Neural cell (in vitro differentiated cells): ENCODE measurements around the gene PCDHA9. TPM values are rescaled to one million over a fixed set of nuclear protein-coding genes. Genes with fewer than 3 reads are reported as not detected.

Experiments
- H2AFZ ChIP-seq: fragments of 200-600, 300-800 bp; sonication (generic), shearing (Covaris generic); 2 replicates; pipeline ENCODE4 v1.6.0; 2014; ENCODE audit warnings: low read depth, mild to moderate bottlenecking, antibody characterized with exemption, low read length, moderate library complexity
- H3F3A ChIP-seq: fragments of 200-600 bp; shearing (Covaris generic); 2 replicates; pipeline ENCODE4 v1.6.1; 2016; ENCODE audit warnings: mild to moderate bottlenecking, moderate library complexity, mixed read lengths, antibody characterized with exemption, low read length; ENCODE audit not compliant: insufficient read depth, poor library complexity, severe bottlenecking
- H3K27ac ChIP-seq: fragments of 200-600, 300-800 bp; sonication (generic), shearing (Covaris generic); 2 replicates; pipeline ENCODE4 v1.5.1; 2014; ENCODE audit warnings: mild to moderate bottlenecking, low read length, moderate library complexity
- H3K27me3 ChIP-seq: fragments of 300-800, 200-600 bp; sonication (generic), shearing (Covaris generic); 2 replicates; pipeline ENCODE4 v1.6.0; 2014; ENCODE audit warnings: mild to moderate bottlenecking, low read depth, low read length, moderate library complexity; ENCODE audit not compliant: insufficient read depth
- H3K36me3 ChIP-seq: fragments of 300-800, 200-600 bp; sonication (generic), shearing (Covaris generic); 2 replicates; pipeline ENCODE4 v1.5.1; 2014; ENCODE audit warnings: mild to moderate bottlenecking, antibody characterized with exemption, low read length, moderate library complexity; ENCODE audit not compliant: insufficient read depth
- H3K4me2 ChIP-seq: fragments of 300-800, 200-600 bp; sonication (generic), shearing (Covaris generic); 2 replicates; pipeline ENCODE4 v1.6.0; 2014; ENCODE audit warnings: mild to moderate bottlenecking, low read length
- H3K4me3 ChIP-seq: fragments of 300-800, 200-600 bp; sonication (generic), shearing (Covaris generic); 2 replicates; pipeline ENCODE4 v1.5.1; 2014; ENCODE audit warnings: mild to moderate bottlenecking, low read length, moderate library complexity
- H3K79me2 ChIP-seq: fragments of 200-600 bp; shearing (Covaris generic); replicated peaks from 2 replicates; pipeline ENCODE4 v1.6.0; 2014; ENCODE audit warnings: mild to moderate bottlenecking, low read length, moderate library complexity; ENCODE audit not compliant: insufficient read depth
- H3K9ac ChIP-seq: fragments of 300-800, 200-600 bp; sonication (generic), shearing (Covaris generic); 2 replicates; pipeline ENCODE4 v1.6.1; 2016; ENCODE audit warnings: mild to moderate bottlenecking, low read length, mixed read lengths
- H3K9me2 ChIP-seq: fragments of 200-600 bp; shearing (Covaris generic); 2 replicates; pipeline ENCODE4 v1.6.1; 2016; ENCODE audit warnings: mild to moderate bottlenecking, low read length, mixed read lengths; ENCODE audit not compliant: insufficient read depth
- H3K9me3 ChIP-seq: fragments of 200-600, 300-800 bp; sonication (generic), shearing (Covaris generic); 2 replicates; pipeline ENCODE4 v1.6.1; 2016; ENCODE audit warnings: mild to moderate bottlenecking, mixed run types, low read length, moderate library complexity, mixed read lengths
- H4K20me1 ChIP-seq: fragments of 200-600 bp; shearing (Covaris generic); 2 replicates; pipeline ENCODE4 v1.6.1; 2016; ENCODE audit warnings: mild to moderate bottlenecking, mixed run types; ENCODE audit not compliant: insufficient read depth
- CTCF ChIP-seq: fragments of 450-650 bp; IDR thresholded peaks from 2 replicates; pipeline ENCODE4 v1.5.1; 2014; ENCODE audit warnings: antibody characterized with exemption, mild to moderate bottlenecking, moderate library complexity; ENCODE audit not compliant: poor library complexity, severe bottlenecking
- EP300 ChIP-seq: fragments of 450-650 bp; conservative IDR thresholded peaks from 2 replicates; pipeline ENCODE4 v1.6.1; 2014; ENCODE audit warnings: antibody characterized with exemption, mild to moderate bottlenecking, moderate library complexity; ENCODE audit not compliant: poor library complexity, severe bottlenecking
- EZH2 ChIP-seq: fragments of 200-600, 300-800 bp; shearing (Covaris generic), sonication (generic); IDR thresholded peaks from 2 replicates; pipeline ENCODE4 v1.6.1; 2014; ENCODE audit warnings: antibody characterized with exemption, low read length, borderline replicate concordance, mild to moderate bottlenecking; ENCODE audit not compliant: insufficient read depth, poor library complexity, severe bottlenecking
- MXI1 ChIP-seq: fragments of 450-650 bp; conservative IDR thresholded peaks from 2 replicates; pipeline ENCODE4 v1.6.1; 2014; ENCODE audit warnings: antibody characterized with exemption, mild to moderate bottlenecking; ENCODE audit not compliant: poor library complexity, severe bottlenecking
- POLR2AphosphoS5 ChIP-seq: IDR thresholded peaks from 2 replicates; pipeline ENCODE4 v1.6.1; 2012
- RAD21 ChIP-seq: fragments of 450-650 bp; conservative IDR thresholded peaks from 2 replicates; pipeline ENCODE4 v1.6.1; 2014; ENCODE audit warnings: antibody characterized with exemption, mild to moderate bottlenecking, moderate library complexity
- REST ChIP-seq: IDR thresholded peaks from 2 replicates; pipeline ENCODE4 v1.6.1; 2012; ENCODE audit warnings: borderline replicate concordance
- SMC3 ChIP-seq: fragments of 450-650 bp; conservative IDR thresholded peaks from 2 replicates; pipeline ENCODE4 v1.6.1; 2014; ENCODE audit warnings: antibody characterized with exemption, mild to moderate bottlenecking, moderate library complexity; ENCODE audit not compliant: poor library complexity
- TAF1 ChIP-seq: IDR thresholded peaks from 2 replicates; pipeline ENCODE4 v1.6.1; 2012; ENCODE audit warnings: low read depth
- polyA plus RNA-seq: library from polyadenylated mRNA; depleted of rRNA; stranded (reverse); fragments of >200 nt; gene quantifications from 2 replicates; pipeline ENCODE4 v1.2.3, GENCODE V29; 2014

The PCDHA9 gene
- polyA plus RNA-seq, 1 donor from 2014 or later, result 0.88 TPM

GRCh38 chr5:140883373-140883772 lies 35.2 kb downstream of the PCDHA9 start:
- Histone ChIP-seq H3F3A (no peaks in the 10 kb centered on the region), H3K9me2 (no peaks in the 10 kb centered on the region), H3K27me3 (no peaks in the 10 kb centered on the region), H2AFZ (no peak overlapping the region), H4K20me1 (no peaks in the 10 kb centered on the region), H3K9ac (no peak overlapping the region), H3K4me2 (no peak overlapping the region), H3K4me3 (no peak overlapping the region), H3K27ac (no peak overlapping the region), H3K36me3 (peaks cover 34% of the 10 kb centered on the region), H3K79me2 (peaks cover 44% of the 10 kb centered on the region), H3K9me3 (peaks cover 37% of the 10 kb centered on the region)
- no peak for TF ChIP-seq EP300
- no peak for TF ChIP-seq SMC3
- no peak for TF ChIP-seq REST
- TF ChIP-seq POLR2AphosphoS5, result no peak
- no peak for TF ChIP-seq RAD21
- no peak for TF ChIP-seq TAF1
- no peak for TF ChIP-seq EZH2
- no peak for TF ChIP-seq MXI1
- TF ChIP-seq CTCF, result no peak

- Histone ChIP-seq H3K9ac (no peak overlapping the region), H3K4me3 (no peak overlapping the region), H4K20me1 (no peaks in the 10 kb centered on the region), H3K9me3 (peaks cover 35% of the 10 kb centered on the region), H3K4me2 (no peak overlapping the region), H3K27ac (no peak overlapping the region), H2AFZ (no peak overlapping the region), H3F3A (no peaks in the 10 kb centered on the region), H3K9me2 (no peaks in the 10 kb centered on the region), H3K36me3 (peaks cover 35% of the 10 kb centered on the region), H3K79me2 (peaks cover 44% of the 10 kb centered on the region), H3K27me3 (no peaks in the 10 kb centered on the region)
- TF ChIP-seq CTCF (no peak), TAF1 (no peak), SMC3 (no peak), POLR2AphosphoS5 (no peak), MXI1 (no peak), RAD21 (no peak), REST (no peak), EZH2 (no peak), EP300 (no peak)
Measured at GRCh38 chr5:140883927-140884697, 35.9 kb downstream of the PCDHA9 start.
